RCC 7860 (cell line): ENCODE measurements around the gene PLEKHH2.
"Not testable (repeated sequence)": the region's sequence is repeated elsewhere in the genome, so short reads cannot be mapped to it uniquely, and the experiment has no call there.

Source experiments
- DNase-seq: peaks from one replicate; pipeline ENCODE4 v3.0.0-alpha.2; 2015; ENCODE audit warnings: low spot score
- FAIRE-seq: peaks from 2 replicates; lab custom pipeline; 2012; peaks lifted over from hg19 to GRCh38; lab: Jason Lieb, UNC

Gene PLEKHH2

GRCh38 chr2:43637030-43637803, at the start of gene PLEKHH2:
PLEKHH2 (plus strand) TSS chr2:43637260; CDS start chr2:43644674, 7,414 bp downstream.
- FAIRE-seq: no peak
- peak; percentile 72 for DNase-seq

GRCh38 chr2:43592443-43592842, 44.6 kb upstream of the PLEKHH2 start:
- FAIRE-seq (no peak), DNase-seq (no peak)

- FAIRE-seq: no peak
- DNase-seq: no peak
Observed at GRCh38 chr2:43593254-43593653, 43.8 kb upstream of the PLEKHH2 start.

GRCh38 chr2:43594875-43595274, 42.2 kb upstream of the PLEKHH2 start:
- FAIRE-seq: no peak

GRCh38 chr2:43595603-43596412, 41.3 kb upstream of the PLEKHH2 start, which contains the start of gene THADA:
THADA (minus strand) TSS chr2:43596038; CDS start chr2:43592392, 3,646 bp downstream.
- DNase-seq (peak; percentile 96), FAIRE-seq (peak; percentile 73)

More at GRCh38 chr2:43594875-43595274, 42.2 kb upstream of the PLEKHH2 start:
- no peak for DNase-seq

GRCh38 chr2:43600596-43600995, 36.5 kb upstream of the PLEKHH2 start:
- DNase-seq, FAIRE-seq: not testable (repeated sequence)

GRCh38 chr2:43604674-43605073, 32.4 kb upstream of the PLEKHH2 start:
- DNase-seq: no peak
- no peak for FAIRE-seq

- FAIRE-seq (peak; percentile 34), DNase-seq (peak; percentile 27)
Observed at GRCh38 chr2:43605079-43605655, 31.9 kb upstream of the PLEKHH2 start.

- no peak for FAIRE-seq
- no peak for DNase-seq
Observed at GRCh38 chr2:43605851-43606250, 31.2 kb upstream of the PLEKHH2 start.

GRCh38 chr2:43609290-43609918, 27.7 kb upstream of the PLEKHH2 start:
- FAIRE-seq: no peak
- DNase-seq: peak; percentile 16

- no peak for FAIRE-seq
- DNase-seq: no peak
Observed at GRCh38 chr2:43610361-43610760, 26.7 kb upstream of the PLEKHH2 start.

- DNase-seq: peak; percentile 56
- peak; percentile 30 for FAIRE-seq
Observed at GRCh38 chr2:43611987-43612894, 24.8 kb upstream of the PLEKHH2 start.

GRCh38 chr2:43612944-43613343, 24.1 kb upstream of the PLEKHH2 start:
- DNase-seq: no peak
- FAIRE-seq: no peak

GRCh38 chr2:43616967-43617680, 19.9 kb upstream of the PLEKHH2 start:
- DNase-seq (no peak), FAIRE-seq (no peak)

GRCh38 chr2:43619511-43619910, 17.5 kb upstream of the PLEKHH2 start:
- DNase-seq (no peak), FAIRE-seq (no peak)

GRCh38 chr2:43622931-43623451, 14.1 kb upstream of the PLEKHH2 start:
- DNase-seq: no peak

GRCh38 chr2:43631618-43632317, 5.3 kb upstream of the PLEKHH2 start:
- no peak for DNase-seq
- FAIRE-seq: no peak

More at GRCh38 chr2:43622931-43623451, 14.1 kb upstream of the PLEKHH2 start:
- FAIRE-seq: no peak

GRCh38 chr2:43634604-43635306, 2.3 kb upstream of the PLEKHH2 start:
- no peak for DNase-seq
- FAIRE-seq: no peak
